GM23248 (cell line): ENCODE measurements around the gene EGLN1. TPM values are rescaled to one million over a fixed set of nuclear protein-coding genes. Genes with fewer than 3 reads are reported as not detected.
A peak's percentile ranks its signal among the peaks of the same experiment; 100 is the strongest.
"Not testable (repeated sequence)": the region's sequence is repeated elsewhere in the genome, so short reads cannot be mapped to it uniquely, and the experiment has no call there.

Experiments
- DNase-seq: peaks from one replicate; pipeline ENCODE4 v3.0.0-alpha.2; 2015
- H2AFZ ChIP-seq: fragments of 200-600 bp; sonication (generic); 2 replicates; pipeline ENCODE4 v1.6.1; 2016; ENCODE audit warnings: antibody characterized with exemption
- H3F3A ChIP-seq: fragments of 200-600 bp; sonication (generic); 2 replicates; pipeline ENCODE4 v1.6.1; 2016; ENCODE audit warnings: mild to moderate bottlenecking, antibody characterized with exemption, mixed run types; ENCODE audit not compliant: insufficient read depth
- H3K27ac ChIP-seq: fragments of 200-600 bp; sonication (generic); 2 replicates; pipeline ENCODE4 v1.5.1; 2016; ENCODE audit warnings: mild to moderate bottlenecking
- H3K27me3 ChIP-seq: fragments of 200-600 bp; sonication (generic); replicated peaks from 2 replicates; pipeline ENCODE4 v1.6.1; 2016; ENCODE audit warnings: mild to moderate bottlenecking; ENCODE audit not compliant: insufficient read depth
- H3K36me3 ChIP-seq: fragments of 200-600 bp; sonication (generic); 2 replicates; pipeline ENCODE4 v1.6.1; 2016; ENCODE audit warnings: low read depth, mild to moderate bottlenecking
- H3K4me1 ChIP-seq: fragments of 200-600 bp; sonication (generic); 2 replicates; pipeline ENCODE4 v1.6.1; 2016; ENCODE audit warnings: mild to moderate bottlenecking; ENCODE audit not compliant: insufficient read depth
- H3K4me2 ChIP-seq: fragments of 200-600 bp; sonication (generic); one replicate; pipeline ENCODE4 v1.6.1; 2016; ENCODE audit warnings: mild to moderate bottlenecking; ENCODE audit not compliant: unreplicated experiment
- H3K4me3 ChIP-seq: fragments of 200-600 bp; sonication (generic); 2 replicates; pipeline ENCODE4 v1.5.1; 2016; ENCODE audit warnings: mild to moderate bottlenecking
- H3K79me2 ChIP-seq: fragments of 200-600 bp; sonication (generic); 2 replicates; pipeline ENCODE4 v1.6.1; 2016; ENCODE audit warnings: mild to moderate bottlenecking; ENCODE audit not compliant: insufficient read depth
- H3K9ac ChIP-seq: fragments of 200-600 bp; sonication (generic); 2 replicates; pipeline ENCODE4 v1.6.1; 2016; ENCODE audit warnings: mild to moderate bottlenecking
- H3K9me2 ChIP-seq: fragments of 200-600 bp; sonication (generic); 2 replicates; pipeline ENCODE4 v1.6.1; 2016; ENCODE audit warnings: mixed run types, mild to moderate bottlenecking, moderate library complexity; ENCODE audit not compliant: insufficient read depth
- H3K9me3 ChIP-seq: fragments of 200-600 bp; sonication (generic); one replicate; pipeline ENCODE4 v1.6.1; 2017; ENCODE audit warnings: low read depth
- H4K20me1 ChIP-seq: fragments of 200-600 bp; sonication (generic); 2 replicates; pipeline ENCODE4 v1.6.0; 2016; ENCODE audit not compliant: insufficient read depth
- EZH2 ChIP-seq: fragments of 200-600 bp; sonication (generic); IDR thresholded peaks from 2 replicates; pipeline ENCODE4 v1.6.1; 2018; ENCODE audit warnings: antibody characterized with exemption, mild to moderate bottlenecking; ENCODE audit not compliant: insufficient read depth, poor library complexity, severe bottlenecking
- EZH2phosphoT487 ChIP-seq: fragments of 200-600 bp; sonication (generic); IDR thresholded peaks from 2 replicates; pipeline ENCODE4 v1.6.1; 2018; ENCODE audit warnings: antibody characterized with exemption, moderate library complexity, mild to moderate bottlenecking, low read depth; ENCODE audit not compliant: insufficient read depth
- WGBS, 2 experiments: methylation state at CpG; one replicate each; pipeline ENCODE4 v1.1.6; 2015 to 2017; ENCODE audit warnings: low lambda C conversion rate in 2 of 2, low coverage in 1 of 2; ENCODE audit errors: missing lambda C conversion rate in 2 of 2; 5-methylcytosine and 5-hydroxymethylcytosine counted together
- in situ Hi-C: fragments of 300-500 bp; cut with MboI; formaldehyde crosslinking; loops from 2 replicates; pipeline ENCODE4 v1.15.0; 2020
- polyA plus RNA-seq: library from polyadenylated mRNA; unstranded; fragments of >200 nt; fragmentation: Nextera tagmentation; extraction: Ambion mirVana; gene quantifications from 2 replicates; pipeline ENCODE4 v1.2.1, GENCODE V29; 2016
- total RNA-seq: library from RNA; depleted of rRNA; stranded (reverse); fragments of >200 nt; shearing (Covaris generic); gene quantifications from 2 replicates; pipeline ENCODE4 v1.2.3, GENCODE V29; 2014

The EGLN1 gene
- total and polyA plus RNA-seq, 2 experiments from 2014 or later, result 17.6 to 51.8 TPM

- Histone ChIP-seq H3K4me3 (no peak overlapping the region), H3K9ac (no peak overlapping the region), H4K20me1 (no peaks in the 10 kb centered on the region), H3K79me2 (no peaks in the 10 kb centered on the region), H3K27ac (no peak overlapping the region), H3K36me3 (no peaks in the 10 kb centered on the region), H3K9me3 (no peaks in the 10 kb centered on the region), H3K27me3 (no peaks in the 10 kb centered on the region), H2AFZ (no peak overlapping the region), H3F3A (no peaks in the 10 kb centered on the region), H3K4me1 (no peaks in the 10 kb centered on the region), H3K9me2 (no peaks in the 10 kb centered on the region), H3K4me2 (no peak overlapping the region)
- TF ChIP-seq EZH2, result no peak
- TF ChIP-seq EZH2phosphoT487, result no peak
- in situ Hi-C loops, result no loop called here
- DNase-seq, result no peak
- 69 to 79% methylated on average over 6 of the region's 6 CpGs for WGBS, 2 experiments
Observed at GRCh38 chr1:231431665-231432415, 9.8 kb upstream of the EGLN1 start.

GRCh38 chr1:231430678-231431352 lies 8.7 kb upstream of the EGLN1 start:
- WGBS, 2 experiments, result 83 to 85% methylated on average over 20 to 31 of the region's 31 CpGs
- H3K4me3 ChIP-seq, H3K9me2 ChIP-seq, in situ Hi-C loops, H3K9ac ChIP-seq, H3K9me3 ChIP-seq, H3K27me3 ChIP-seq, DNase-seq, H3K79me2 ChIP-seq, H3K4me1 ChIP-seq, H2AFZ ChIP-seq, H4K20me1 ChIP-seq, H3K27ac ChIP-seq, H3K36me3 ChIP-seq, H3K4me2 ChIP-seq, H3F3A ChIP-seq: not testable (repeated sequence)

- no peak overlapping the region for H3K9ac ChIP-seq
- H3K36me3 ChIP-seq, result no peaks in the 10 kb centered on the region
- WGBS, 2 experiments, result 72 to 81% methylated on average over 3 of the region's 3 CpGs
- no peak overlapping the region for H3K27ac ChIP-seq
- no peak overlapping the region for H2AFZ ChIP-seq
- H4K20me1 ChIP-seq, result no peaks in the 10 kb centered on the region
- no peaks in the 10 kb centered on the region for H3K27me3 ChIP-seq
- H3K79me2 ChIP-seq, result no peaks in the 10 kb centered on the region
- in situ Hi-C loops, result no loop called here
- no peaks in the 10 kb centered on the region for H3K4me1 ChIP-seq
- no peak for TF ChIP-seq EZH2phosphoT487
- TF ChIP-seq EZH2, result no peak
- peaks cover 3% of the 10 kb centered on the region; the same call in 1 of the 2 replicates for H3F3A ChIP-seq
- no peak for DNase-seq
- H3K4me3 ChIP-seq, result no peak overlapping the region
- H3K9me2 ChIP-seq, result no peaks in the 10 kb centered on the region
- H3K4me2 ChIP-seq, result no peak overlapping the region
- no peaks in the 10 kb centered on the region for H3K9me3 ChIP-seq
Observed at GRCh38 chr1:231428377-231428776, 6.3 kb upstream of the EGLN1 start.

- in situ Hi-C loops, result no loop called here
- H3K27me3 ChIP-seq, result no peaks in the 10 kb centered on the region
- WGBS, 2 experiments, result 41 to 49% methylated on average over 4 of the region's 4 CpGs
Observed at GRCh38 chr1:231424950-231425805, 3.1 kb upstream of the EGLN1 start.

More at GRCh38 chr1:231424950-231425805, 3.1 kb upstream of the EGLN1 start:
- Histone ChIP-seq H4K20me1 (peaks cover 2% of the 10 kb centered on the region; the same call in 1 of the 2 replicates), H3K79me2 (peaks cover 11% of the 10 kb centered on the region), H3K36me3 (no peaks in the 10 kb centered on the region), H2AFZ (peak overlapping the region; percentile 28; the same call in 1 of the 2 replicates), H3K9me3 (no peaks in the 10 kb centered on the region), H3K4me2 (no peak overlapping the region), H3K9me2 (no peaks in the 10 kb centered on the region), H3K9ac (no peak overlapping the region), H3K4me3 (no peak overlapping the region), H3F3A (peaks cover 14% of the 10 kb centered on the region; the same call in 1 of the 2 replicates), H3K4me1 (no peaks in the 10 kb centered on the region), H3K27ac (no peak overlapping the region)
- DNase-seq, result no peak
- no peak for TF ChIP-seq EZH2phosphoT487
- TF ChIP-seq EZH2, result no peak
